ENCODE measurements around the gene SELENOK. TPM values are rescaled to one million over a fixed set of nuclear protein-coding genes. Genes with fewer than 3 reads are reported as not detected.

Gene SELENOK
- total and polyA plus RNA-seq, 2 of the 4 experiments (the other 2 are of a cell fraction) = 35.5 to 37.1 TPM

DNA sequence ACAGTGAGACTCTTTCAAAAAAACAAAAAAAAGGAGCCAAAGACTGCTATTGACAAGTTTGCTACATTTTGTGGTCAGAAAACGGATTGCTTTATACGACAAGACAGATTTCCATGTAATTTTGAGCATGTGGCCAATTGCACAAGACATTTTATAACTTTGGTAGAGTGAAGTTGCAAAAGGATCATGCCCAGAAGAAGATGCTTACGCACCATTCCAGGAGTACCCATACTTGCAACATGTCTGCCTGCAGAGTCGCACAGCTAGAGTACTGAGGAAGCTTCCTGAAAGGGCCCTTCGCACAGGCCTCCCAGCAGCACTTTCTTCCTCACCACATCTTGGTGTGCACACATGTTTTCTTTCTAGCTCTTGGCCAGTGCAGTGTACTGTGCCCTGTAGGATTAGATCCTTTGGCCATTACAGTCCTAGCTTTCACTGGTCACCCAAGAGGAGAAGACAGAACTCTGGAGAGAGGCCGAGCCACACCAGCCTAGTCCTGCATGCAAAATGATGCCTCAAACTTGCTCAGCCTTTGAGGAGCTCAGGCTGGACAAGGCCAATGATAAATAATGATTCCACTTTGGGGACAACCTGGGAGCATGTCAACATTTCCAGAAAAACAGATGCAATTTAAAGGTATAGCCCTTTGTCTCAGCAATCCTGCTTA lies 57.1 kb downstream of the SELENOK start:
- no peak overlapping the region for H2BK120ac ChIP-seq (ENCODE audit: low read depth, low read length)
- no peak overlapping the region for H3K56ac ChIP-seq (ENCODE audit: extremely low read depth, insufficient read depth, low read length)
- H4K20me1 ChIP-seq (ENCODE audit: insufficient read depth, low read length) = no peaks in the 10 kb centered on the region
- H3K4ac ChIP-seq (ENCODE audit: low read depth, low read length) = no peak overlapping the region
- no peaks in the 10 kb centered on the region for H3K9me1 ChIP-seq (ENCODE audit: insufficient read depth, low read length)
- H3K9ac ChIP-seq (ENCODE audit: low read depth, low read length) = no peak overlapping the region
- H2BK5ac ChIP-seq (ENCODE audit: low read depth, low read length, poor library complexity, severe bottlenecking) = no peak overlapping the region
- no peak overlapping the region for H2AK9ac ChIP-seq (replicated peaks; ENCODE audit: low read depth, low read length, poor library complexity)
- no peak overlapping the region for H3K27ac ChIP-seq (ENCODE audit: insufficient read depth, low read length)
- DNase-seq (no peak), ATAC-seq (ENCODE audit: low read depth) (no peak)
- H3K4me2 ChIP-seq (ENCODE audit: low read depth, low read length) = no peak overlapping the region
- H3K4me1 ChIP-seq (ENCODE audit: control insufficient read depth, insufficient read depth, low read length) = no peaks in the 10 kb centered on the region
- BruUV-seq (replicated peaks) = no TSS peak
- H3K4me3 ChIP-seq (ENCODE audit: insufficient read depth, low read depth, low read length) = no peak overlapping the region
- no peak overlapping the region for H3K18ac ChIP-seq (ENCODE audit: low read depth, low read length)
- no peak overlapping the region for H3K14ac ChIP-seq (replicated peaks; ENCODE audit: low read depth, low read length)
- ChIA-PET CTCF (no interaction called here), POLR2A (ENCODE audit: unreplicated experiment) (no interaction called here)
- no peak overlapping the region for H4K91ac ChIP-seq (ENCODE audit: insufficient read depth, low read depth, low read length)
- in situ Hi-C loops (cut with MboI; ENCODE audit: low sequenced_read_pairs) (no loop called here), dilution Hi-C loops (cut with HindIII; ENCODE audit: low sequenced_read_pairs, unreplicated experiment) (no loop called here), intact Hi-C loops (cut with micrococcal nuclease) (no loop called here)
- H2BK15ac ChIP-seq (ENCODE audit: low read depth, low read length) = no peak overlapping the region
- 78% methylated on average over 4 of the region's 6 CpGs; no CpG with 5 or more reads in 1 of the 2 experiments for WGBS, 2 experiments (ENCODE audit: extremely low coverage in 2 of 2, insufficient read length in 1 of 2)
- H3K9me3 ChIP-seq (ENCODE audit: control insufficient read depth, insufficient read depth, low read length) = no peaks in the 10 kb centered on the region
- H4K8ac ChIP-seq (ENCODE audit: low read depth in 2 of 2, low read length in 2 of 2) = no peak overlapping the region
- no peak overlapping the region for H4K5ac ChIP-seq (ENCODE audit: low read depth, low read length)
- no peaks in the 10 kb centered on the region; the same call in 1 of the 2 replicates for H3K27me3 ChIP-seq (ENCODE audit: control insufficient read depth, insufficient read depth, low read length)
- H3K36me3 ChIP-seq (ENCODE audit: control insufficient read depth, insufficient read depth, low read length) = no peaks in the 10 kb centered on the region
- H3K79me1 ChIP-seq (ENCODE audit: low read depth in 1 of 2, low read length in 2 of 2) = no peaks in the 10 kb centered on the region
- H2AFZ ChIP-seq (replicated peaks; ENCODE audit: low read length, poor library complexity) = no peak overlapping the region
- no peak for TF ChIP-seq MXI1 (IDR thresholded peaks at IDR 0.05; ENCODE audit: borderline replicate concordance, low read depth, low read length)
- TF ChIP-seq NFE2L2 (IDR thresholded peaks at IDR 0.05; ENCODE audit: low read depth, low read length) = no peak
- TF ChIP-seq POLR2A (IDR thresholded peaks at IDR 0.05; ENCODE audit: low read depth, low read length) = no peak
- TF ChIP-seq RCOR1 (IDR thresholded peaks at IDR 0.05; ENCODE audit: insufficient replicate concordance, low read length) = no peak
- no peak for TF ChIP-seq ELK1 (IDR thresholded peaks at IDR 0.05; ENCODE audit: borderline replicate concordance, low read depth, low read length)
- TF ChIP-seq CEBPB (IDR thresholded peaks at IDR 0.05; ENCODE audit: low read depth, low read length) = no peak
- no peak for TF ChIP-seq MAFK (IDR thresholded peaks at IDR 0.05; ENCODE audit: low read depth, low read length)
- TF ChIP-seq SMC3 (IDR thresholded peaks at IDR 0.05; ENCODE audit: low read depth, low read length) = no peak
- no peak for TF ChIP-seq CHD1 (IDR thresholded peaks at IDR 0.05; ENCODE audit: low read depth, low read length)
- no peak for TF ChIP-seq RFX5 (IDR thresholded peaks at IDR 0.05; ENCODE audit: low read depth, low read length)
- TF ChIP-seq RAD21 (IDR thresholded peaks at IDR 0.05; ENCODE audit: low read length) = no peak
- TF ChIP-seq MAZ (IDR thresholded peaks at IDR 0.05; ENCODE audit: borderline replicate concordance, low read depth, low read length) = no peak
- no peak for TF ChIP-seq FOS (IDR thresholded peaks at IDR 0.05; ENCODE audit: low read depth, low read length)
- TF ChIP-seq, protein P1, sequence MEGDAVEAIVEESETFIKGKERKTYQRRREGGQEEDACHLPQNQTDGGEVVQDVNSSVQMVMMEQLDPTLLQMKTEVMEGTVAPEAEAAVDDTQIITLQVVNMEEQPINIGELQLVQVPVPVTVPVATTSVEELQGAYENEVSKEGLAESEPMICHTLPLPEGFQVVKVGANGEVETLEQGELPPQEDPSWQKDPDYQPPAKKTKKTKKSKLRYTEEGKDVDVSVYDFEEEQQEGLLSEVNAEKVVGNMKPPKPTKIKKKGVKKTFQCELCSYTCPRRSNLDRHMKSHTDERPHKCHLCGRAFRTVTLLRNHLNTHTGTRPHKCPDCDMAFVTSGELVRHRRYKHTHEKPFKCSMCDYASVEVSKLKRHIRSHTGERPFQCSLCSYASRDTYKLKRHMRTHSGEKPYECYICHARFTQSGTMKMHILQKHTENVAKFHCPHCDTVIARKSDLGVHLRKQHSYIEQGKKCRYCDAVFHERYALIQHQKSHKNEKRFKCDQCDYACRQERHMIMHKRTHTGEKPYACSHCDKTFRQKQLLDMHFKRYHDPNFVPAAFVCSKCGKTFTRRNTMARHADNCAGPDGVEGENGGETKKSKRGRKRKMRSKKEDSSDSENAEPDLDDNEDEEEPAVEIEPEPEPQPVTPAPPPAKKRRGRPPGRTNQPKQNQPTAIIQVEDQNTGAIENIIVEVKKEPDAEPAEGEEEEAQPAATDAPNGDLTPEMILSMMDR (conservative IDR thresholded peaks at IDR 0.05; ENCODE audit: low read depth, low read length) = no peak
- TF ChIP-seq, protein P2, sequence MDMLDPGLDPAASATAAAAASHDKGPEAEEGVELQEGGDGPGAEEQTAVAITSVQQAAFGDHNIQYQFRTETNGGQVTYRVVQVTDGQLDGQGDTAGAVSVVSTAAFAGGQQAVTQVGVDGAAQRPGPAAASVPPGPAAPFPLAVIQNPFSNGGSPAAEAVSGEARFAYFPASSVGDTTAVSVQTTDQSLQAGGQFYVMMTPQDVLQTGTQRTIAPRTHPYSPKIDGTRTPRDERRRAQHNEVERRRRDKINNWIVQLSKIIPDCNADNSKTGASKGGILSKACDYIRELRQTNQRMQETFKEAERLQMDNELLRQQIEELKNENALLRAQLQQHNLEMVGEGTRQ (IDR thresholded peaks at IDR 0.05; ENCODE audit: low read depth, low read length) = no peak
- TF ChIP-seq BHLHE40 (IDR thresholded peaks at IDR 0.05; ENCODE audit: low read depth, low read length) = no peak
- H2AK5ac ChIP-seq (ENCODE audit: low read depth, low read length) = no peak overlapping the region
- no peak overlapping the region for H2BK20ac ChIP-seq (ENCODE audit: low read depth, low read length)
- no peak overlapping the region for H3K23ac ChIP-seq (ENCODE audit: low read depth, low read length)

All from IMR-90 (cell line).